Neural cell (in vitro differentiated cells): ENCODE results near the gene RCAN3.

Experiments
- POLR2AphosphoS5 ChIP-seq: IDR thresholded peaks from 2 replicates; pipeline ENCODE4 v1.6.1; 2012
- SMC3 ChIP-seq: fragments of 450-650 bp; conservative IDR thresholded peaks from 2 replicates; pipeline ENCODE4 v1.6.1; 2014; ENCODE audit warnings: antibody characterized with exemption, mild to moderate bottlenecking, moderate library complexity; ENCODE audit not compliant: poor library complexity
- TF ChIP-seq, protein P1 (sequence below): fragments of 450-650 bp; IDR thresholded peaks from 2 replicates; pipeline ENCODE4 v1.5.1; 2014; ENCODE audit warnings: antibody characterized with exemption, mild to moderate bottlenecking, moderate library complexity; ENCODE audit not compliant: poor library complexity, severe bottlenecking

DNA sequence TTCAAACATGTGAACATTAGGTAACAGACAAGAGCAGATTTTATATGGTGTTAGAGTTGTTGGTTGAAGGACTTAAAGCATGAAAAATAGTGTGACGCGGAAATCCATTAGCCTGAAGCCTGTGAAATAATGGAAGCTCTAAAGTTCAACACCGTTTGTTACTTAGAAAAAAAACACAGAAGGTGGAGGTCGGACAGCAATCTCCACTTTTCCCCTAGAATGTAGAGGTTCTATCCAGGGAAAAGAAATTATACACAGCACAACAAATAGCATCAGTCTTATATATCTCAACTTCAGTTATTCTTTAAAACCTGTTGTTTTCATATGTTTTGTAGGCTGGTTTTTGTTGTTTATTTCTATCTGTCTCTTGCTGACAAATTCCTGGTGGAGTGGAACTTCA is 1.9 kb downstream of the RCAN3 start:
- TF ChIP-seq POLR2AphosphoS5 (no peak), SMC3 (no peak)
- TF ChIP-seq, protein P1, sequence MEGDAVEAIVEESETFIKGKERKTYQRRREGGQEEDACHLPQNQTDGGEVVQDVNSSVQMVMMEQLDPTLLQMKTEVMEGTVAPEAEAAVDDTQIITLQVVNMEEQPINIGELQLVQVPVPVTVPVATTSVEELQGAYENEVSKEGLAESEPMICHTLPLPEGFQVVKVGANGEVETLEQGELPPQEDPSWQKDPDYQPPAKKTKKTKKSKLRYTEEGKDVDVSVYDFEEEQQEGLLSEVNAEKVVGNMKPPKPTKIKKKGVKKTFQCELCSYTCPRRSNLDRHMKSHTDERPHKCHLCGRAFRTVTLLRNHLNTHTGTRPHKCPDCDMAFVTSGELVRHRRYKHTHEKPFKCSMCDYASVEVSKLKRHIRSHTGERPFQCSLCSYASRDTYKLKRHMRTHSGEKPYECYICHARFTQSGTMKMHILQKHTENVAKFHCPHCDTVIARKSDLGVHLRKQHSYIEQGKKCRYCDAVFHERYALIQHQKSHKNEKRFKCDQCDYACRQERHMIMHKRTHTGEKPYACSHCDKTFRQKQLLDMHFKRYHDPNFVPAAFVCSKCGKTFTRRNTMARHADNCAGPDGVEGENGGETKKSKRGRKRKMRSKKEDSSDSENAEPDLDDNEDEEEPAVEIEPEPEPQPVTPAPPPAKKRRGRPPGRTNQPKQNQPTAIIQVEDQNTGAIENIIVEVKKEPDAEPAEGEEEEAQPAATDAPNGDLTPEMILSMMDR, result no peak
